ENCODE results near the gene FRYL. TPM values are rescaled to one million over a fixed set of nuclear protein-coding genes. Genes with fewer than 3 reads are reported as not detected.
"Not testable (repeated sequence)": the region's sequence is repeated elsewhere in the genome, so short reads cannot be mapped to it uniquely, and the experiment has no call there.

Gene FRYL
- total RNA-seq, 1 donor from 2014 or later, result 27.9 TPM

GRCh38 chr4:48791313-48791712 lies 11.2 kb upstream of the FRYL start:
- intact Hi-C loops (cut with DNase I), result no loop called here
- no peak for DNase-seq
- no peak for ATAC-seq (ENCODE audit: poor library complexity)

GRCh38 chr4:48790561-48790960 lies 10.5 kb upstream of the FRYL start:
- intact Hi-C loops (cut with DNase I), result no loop called here
- DNase-seq (no peak), ATAC-seq (ENCODE audit: poor library complexity) (no peak)

DNA sequence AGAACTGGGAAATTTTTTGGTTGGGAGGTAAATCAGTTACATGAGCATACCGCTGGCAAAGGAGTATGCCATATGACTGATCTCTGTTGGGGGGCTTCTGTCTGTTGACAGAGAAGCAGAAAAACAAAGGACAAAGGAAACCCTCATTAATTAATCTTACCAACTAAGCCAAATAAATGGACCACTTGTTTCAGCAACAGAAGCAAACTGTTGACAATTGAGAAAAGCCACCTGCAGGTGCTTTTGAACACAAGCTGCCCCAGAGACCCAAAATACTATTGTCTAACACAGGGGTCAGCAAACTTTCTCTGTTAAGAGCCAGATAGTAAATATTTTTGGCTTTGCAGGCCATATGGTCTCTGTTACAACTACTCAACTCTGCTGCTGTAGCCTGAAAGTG lies 7.0 kb upstream of the FRYL start:
- no peak for DNase-seq
- ATAC-seq (ENCODE audit: poor library complexity), result no peak
- intact Hi-C loops (cut with DNase I), result no loop called here

GRCh38 chr4:48786549-48786948 lies 6.5 kb upstream of the FRYL start:
- intact Hi-C loops (cut with DNase I), result no loop called here
- DNase-seq, result no peak
- ATAC-seq (ENCODE audit: poor library complexity), result no peak

DNA sequence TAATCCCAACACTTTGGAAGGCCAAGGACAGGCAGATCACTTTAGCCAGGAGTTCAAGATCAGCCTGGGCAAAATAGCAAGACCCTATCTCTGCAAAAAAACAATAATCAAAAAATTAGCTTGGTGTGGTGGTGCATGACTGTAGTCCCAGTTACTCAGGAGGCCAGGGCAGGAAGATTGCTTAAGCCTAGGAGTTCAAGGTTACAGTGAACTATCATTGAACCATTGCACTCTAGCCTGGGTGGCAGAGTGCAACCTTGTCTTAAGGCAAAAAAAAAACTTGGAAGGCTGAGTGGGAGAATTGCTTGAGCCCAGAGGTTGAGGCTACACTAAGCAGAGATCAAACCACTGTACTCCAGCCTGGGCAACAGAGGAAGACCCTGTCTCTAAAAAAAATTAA lies 5.2 kb upstream of the FRYL start:
- DNase-seq (no peak), ATAC-seq (ENCODE audit: poor library complexity) (no peak)
- intact Hi-C loops (cut with DNase I), result no loop called here

GRCh38 chr4:48781968-48782367 lies 1.9 kb upstream of the FRYL start:
- DNase-seq (no peak), ATAC-seq (ENCODE audit: poor library complexity) (no peak)
- intact Hi-C loops (cut with DNase I), result no loop called here

DNA sequence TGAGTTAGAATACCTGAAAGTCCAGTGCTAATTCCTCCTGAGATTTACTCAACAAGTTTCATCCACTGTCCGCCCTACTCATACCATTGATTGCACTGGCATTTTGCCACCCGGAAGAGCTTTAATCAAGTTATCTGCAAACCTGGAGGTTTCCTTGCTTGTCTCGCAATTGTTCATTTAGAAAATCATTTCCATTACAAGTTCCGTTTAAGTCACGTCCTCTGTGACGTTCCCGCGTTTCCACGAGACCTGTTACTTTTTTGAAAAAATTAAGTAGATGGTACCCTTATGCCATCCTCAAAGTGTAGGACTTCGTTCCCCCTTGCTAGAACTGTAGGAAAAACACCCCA lies 761 bp upstream of the FRYL start:
- intact Hi-C loops (cut with DNase I), result no loop called here
- ATAC-seq (ENCODE audit: poor library complexity), result no peak
- no peak for DNase-seq

- intact Hi-C loops (cut with DNase I), result loop anchor here (5.0 to 10.0 kb wide), 2 partner anchors 53 to 95 kb away; partner anchors contain the start of gene OCIAD1
- ATAC-seq (ENCODE audit: poor library complexity), result peak; percentile 76
- DNase-seq, result peak; percentile 84
These were observed 733 bp downstream of the FRYL start for GRCh38 chr4:48779095-48779997.

- ATAC-seq (ENCODE audit: poor library complexity) (no peak), DNase-seq (no peak)
- intact Hi-C loops (cut with DNase I), result loop anchor here (5.0 to 10.0 kb wide), 2 partner anchors 54 to 94 kb away; partner anchors contain the start of gene OCIAD1
These were observed 1.5 kb downstream of the FRYL start for GRCh38 chr4:48778431-48779094.

- ATAC-seq (ENCODE audit: poor library complexity) (no peak), DNase-seq (no peak)
- intact Hi-C loops (cut with DNase I), result loop anchor here (5.0 to 10.0 kb wide), 2 partner anchors 55 to 93 kb away; partner anchors contain the start of gene OCIAD1
These were observed 2.3 kb downstream of the FRYL start for GRCh38 chr4:48777739-48778138.

GRCh38 chr4:48774760-48775710 lies 5.0 kb downstream of the FRYL start:
- DNase-seq, result no peak
- intact Hi-C loops (cut with DNase I), result loop anchor here (5.0 to 10.0 kb wide), 2 partner anchors 57 to 90 kb away; partner anchors contain the start of gene OCIAD1
- no peak for ATAC-seq (ENCODE audit: poor library complexity)

GRCh38 chr4:48772556-48772955 lies 7.5 kb downstream of the FRYL start:
- intact Hi-C loops (cut with DNase I), result loop anchor here (10.0 kb wide), 1 partner anchor 88 kb away; no protein-coding TSS in a partner anchor
- ATAC-seq (ENCODE audit: poor library complexity) (no peak), DNase-seq (no peak)

GRCh38 chr4:48767055-48767929 lies 12.8 kb downstream of the FRYL start:
- DNase-seq (no peak), ATAC-seq (ENCODE audit: poor library complexity) (no peak)

DNA sequence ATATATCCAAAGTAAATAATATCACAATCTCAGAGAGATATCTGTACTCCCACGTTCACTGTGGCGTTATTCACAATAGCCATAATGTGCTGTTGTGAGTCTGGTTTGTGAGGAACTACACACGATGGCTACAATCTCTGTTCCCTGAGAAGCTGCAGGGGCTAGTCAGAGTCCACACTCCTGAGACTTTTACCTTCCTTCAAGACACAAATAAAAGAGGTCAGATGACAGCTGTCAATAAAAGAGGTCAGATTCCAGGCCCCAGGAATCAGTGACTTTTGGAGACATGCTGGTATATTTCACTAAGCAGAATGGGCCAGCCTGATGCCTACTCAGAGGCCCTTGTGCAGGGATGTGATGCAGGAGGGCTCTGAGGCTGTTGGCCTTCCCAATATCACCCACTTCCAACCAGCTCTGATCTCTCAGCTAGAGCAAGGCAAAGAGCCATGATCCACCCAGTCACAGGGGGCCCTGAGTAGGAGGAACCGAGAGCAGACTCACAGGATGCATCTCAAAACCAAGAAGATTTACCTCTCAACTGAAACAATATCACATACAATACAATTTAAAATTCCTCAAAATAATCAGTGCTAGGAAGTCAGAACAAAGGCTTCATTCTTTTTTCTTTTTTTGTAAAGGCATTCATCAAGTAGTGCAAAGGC lies 13.8 kb downstream of the FRYL start:
- no peak for ATAC-seq (ENCODE audit: poor library complexity)
- intact Hi-C loops (cut with DNase I), result no loop called here

More at GRCh38 chr4:48767055-48767929, 12.8 kb downstream of the FRYL start:
- intact Hi-C loops (cut with DNase I), result no loop called here

DNA sequence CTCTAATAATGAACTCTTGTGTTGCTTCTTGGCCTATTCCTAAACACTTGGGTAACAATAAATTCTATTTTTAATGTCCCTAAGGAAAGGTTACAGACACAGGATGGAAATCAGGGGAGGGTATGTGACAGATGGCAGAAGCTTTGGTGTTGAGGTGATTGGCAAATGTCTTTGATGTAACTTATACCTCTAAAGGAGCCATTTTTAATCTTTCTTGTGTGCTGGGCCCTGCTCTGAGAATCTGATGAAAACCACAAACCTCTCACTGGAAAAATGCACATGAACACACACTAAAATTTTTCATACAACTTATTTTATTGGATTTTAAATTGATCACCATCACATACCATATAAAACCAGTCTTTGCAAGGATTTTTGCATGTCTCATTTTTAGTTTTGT lies 17.7 kb downstream of the FRYL start:
- intact Hi-C loops (cut with DNase I), result no loop called here
- no peak for ATAC-seq (ENCODE audit: poor library complexity)
- DNase-seq, result no peak

More for the DNA sequence above, 13.8 kb downstream of the FRYL start:
- no peak for DNase-seq

- intact Hi-C loops (cut with DNase I), result no loop called here
- DNase-seq, result no peak
- ATAC-seq (ENCODE audit: poor library complexity), result peak; percentile 55
These were observed 18.8 kb downstream of the FRYL start for GRCh38 chr4:48761286-48761685.

- DNase-seq; intact Hi-C loops (cut with DNase I); ATAC-seq (ENCODE audit: poor library complexity): not testable (repeated sequence)
These were observed 21.4 kb downstream of the FRYL start for GRCh38 chr4:48758703-48759102.
